ENCODE data around the gene DLG5. TPM values are rescaled to one million over a fixed set of nuclear protein-coding genes. Genes with fewer than 3 reads are reported as not detected.

The DLG5 gene
- total and polyA plus RNA-seq, 10 of the 15 experiments (the other 5 are each of a cell fraction or from before 2014, with no cell fraction given), result 0.18 to 6.6 (median 2.7) TPM

DNA sequence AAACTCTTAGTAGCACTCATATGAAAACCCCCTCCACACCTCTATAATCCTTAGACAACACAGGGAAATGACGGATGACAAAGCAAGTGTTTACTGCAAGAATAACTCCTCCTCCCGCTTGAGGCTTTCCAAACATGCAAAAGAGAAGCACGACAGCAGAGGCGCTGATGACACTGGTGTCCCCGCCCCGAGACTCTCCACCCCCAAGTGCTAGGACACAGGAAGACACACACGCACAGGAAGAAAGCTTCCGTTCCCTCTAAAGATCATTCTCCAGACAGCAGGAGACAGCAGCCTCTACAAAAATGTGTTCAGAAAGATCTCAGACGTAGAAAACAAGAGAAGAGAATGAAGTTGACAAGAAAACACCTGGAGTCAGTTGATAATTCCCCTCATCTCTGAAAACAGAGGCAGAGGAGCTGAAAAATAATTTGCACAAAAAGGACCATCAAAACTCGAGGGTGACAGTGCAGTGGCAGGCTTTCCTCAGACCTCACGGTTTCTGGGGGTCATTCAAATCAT is 90.2 kb downstream of the DLG5 start:
- no peaks in the 10 kb centered on the region for H3K9me3 ChIP-seq (replicated peaks; ENCODE audit: control insufficient read depth, insufficient read depth, low read length)
- WGBS (ENCODE audit: insufficient coverage, insufficient replicate concordance, low lambda C conversion rate, missing lambda C conversion rate), result 1% methylated on average over 11 of the region's 11 CpGs
- peak overlapping the region; percentile 57 for H3K27ac ChIP-seq (ENCODE audit: control insufficient read depth, insufficient read depth)
- ChIA-PET CTCF (interaction anchor here (0.9 to 8.0 kb wide), 10 partner anchors 11 to 662 kb away, joined by 3 to 175 read pairs (median 4); no protein-coding TSS in a partner anchor), SMC1A (ENCODE audit: uncharacterized antibody, unreplicated experiment) (interaction anchor here (0.7 to 3.8 kb wide), 8 partner anchors 8 to 193 kb away, joined by 3 to 34 read pairs (median 4); no protein-coding TSS in a partner anchor), POLR2A (interaction anchor here (0.7 to 1.2 kb wide), 2 partner anchors 11 to 252 kb away, joined by 4 to 5 read pairs; no protein-coding TSS in a partner anchor), RAD21 (ENCODE audit: unreplicated experiment) (interaction anchor here (1.0 to 3.6 kb wide), 4 partner anchors 22 to 193 kb away, joined by 3 to 20 read pairs (median 8); no protein-coding TSS in a partner anchor)
- intact Hi-C loops (cut with micrococcal nuclease; ENCODE audit: unreplicated experiment) (loop anchor here (5.0 kb wide), 1 partner anchor 669 kb away; no protein-coding TSS in a partner anchor), in situ Hi-C loops (cut with MboI) (loop anchor here (5.0 kb wide), 1 partner anchor 119 kb away; no protein-coding TSS in a partner anchor)
- peak overlapping the region; percentile 27 for H3K4me3 ChIP-seq
- FAIRE-seq (peak; percentile 72), ATAC-seq (peak; percentile 80), DNase-seq (ENCODE audit: low read depth, low spot score) (peak; percentile 66)
- H4K20me1 ChIP-seq (ENCODE audit: control insufficient read depth, insufficient read depth), result no peaks in the 10 kb centered on the region
- H3K9ac ChIP-seq (ENCODE audit: control insufficient read depth, insufficient read depth, low read length), result no peak overlapping the region
- peaks cover 0 to 2% of the 10 kb centered on the region in 2 experiments; a peak in 2 of 4 replicates for H3K36me3 ChIP-seq (ENCODE audit: control insufficient read depth in 2 of 2, insufficient read depth in 2 of 2, low read length in 1 of 2)
- H3K79me2 ChIP-seq (ENCODE audit: control insufficient read depth, insufficient read depth, low read length), result no peaks in the 10 kb centered on the region
- H3K4me2 ChIP-seq (ENCODE audit: control insufficient read depth, insufficient read depth), result no peak overlapping the region
- BruUV-seq (replicated peaks), result no TSS peak
- H3K4me1 ChIP-seq (ENCODE audit: control insufficient read depth, insufficient read depth, low read length), result peaks cover 11% of the 10 kb centered on the region
- no peaks in the 10 kb centered on the region for H3K27me3 ChIP-seq (replicated peaks in 1 of 2; ENCODE audit: control insufficient read depth in 2 of 2, insufficient read depth in 2 of 2, low read length in 1 of 2)
- peak overlapping the region; percentile 26 for H2AFZ ChIP-seq (ENCODE audit: control insufficient read depth, low read depth, low read length)
- no peak for TF ChIP-seq MYC (IDR thresholded peaks at IDR 0.05; ENCODE audit: insufficient read depth, insufficient read length, insufficient replicate concordance, low read length, severe bottlenecking)
- TF ChIP-seq PAX5 (IDR thresholded peaks at IDR 0.05; ENCODE audit: borderline replicate concordance, low read depth, low read length), result no peak
- TF ChIP-seq NRF1 (conservative IDR thresholded peaks at IDR 0.05; ENCODE audit: low read depth, low read length), result no peak
- TF ChIP-seq, protein P1, sequence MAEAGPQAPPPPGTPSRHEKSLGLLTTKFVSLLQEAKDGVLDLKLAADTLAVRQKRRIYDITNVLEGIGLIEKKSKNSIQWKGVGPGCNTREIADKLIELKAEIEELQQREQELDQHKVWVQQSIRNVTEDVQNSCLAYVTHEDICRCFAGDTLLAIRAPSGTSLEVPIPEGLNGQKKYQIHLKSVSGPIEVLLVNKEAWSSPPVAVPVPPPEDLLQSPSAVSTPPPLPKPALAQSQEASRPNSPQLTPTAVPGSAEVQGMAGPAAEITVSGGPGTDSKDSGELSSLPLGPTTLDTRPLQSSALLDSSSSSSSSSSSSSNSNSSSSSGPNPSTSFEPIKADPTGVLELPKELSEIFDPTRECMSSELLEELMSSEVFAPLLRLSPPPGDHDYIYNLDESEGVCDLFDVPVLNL (IDR thresholded peaks at IDR 0.05; ENCODE audit: low read depth, low read length), result no peak
- TF ChIP-seq RB1 (IDR thresholded peaks at IDR 0.05; ENCODE audit: borderline replicate concordance), result no peak
- TF ChIP-seq, protein P2, sequence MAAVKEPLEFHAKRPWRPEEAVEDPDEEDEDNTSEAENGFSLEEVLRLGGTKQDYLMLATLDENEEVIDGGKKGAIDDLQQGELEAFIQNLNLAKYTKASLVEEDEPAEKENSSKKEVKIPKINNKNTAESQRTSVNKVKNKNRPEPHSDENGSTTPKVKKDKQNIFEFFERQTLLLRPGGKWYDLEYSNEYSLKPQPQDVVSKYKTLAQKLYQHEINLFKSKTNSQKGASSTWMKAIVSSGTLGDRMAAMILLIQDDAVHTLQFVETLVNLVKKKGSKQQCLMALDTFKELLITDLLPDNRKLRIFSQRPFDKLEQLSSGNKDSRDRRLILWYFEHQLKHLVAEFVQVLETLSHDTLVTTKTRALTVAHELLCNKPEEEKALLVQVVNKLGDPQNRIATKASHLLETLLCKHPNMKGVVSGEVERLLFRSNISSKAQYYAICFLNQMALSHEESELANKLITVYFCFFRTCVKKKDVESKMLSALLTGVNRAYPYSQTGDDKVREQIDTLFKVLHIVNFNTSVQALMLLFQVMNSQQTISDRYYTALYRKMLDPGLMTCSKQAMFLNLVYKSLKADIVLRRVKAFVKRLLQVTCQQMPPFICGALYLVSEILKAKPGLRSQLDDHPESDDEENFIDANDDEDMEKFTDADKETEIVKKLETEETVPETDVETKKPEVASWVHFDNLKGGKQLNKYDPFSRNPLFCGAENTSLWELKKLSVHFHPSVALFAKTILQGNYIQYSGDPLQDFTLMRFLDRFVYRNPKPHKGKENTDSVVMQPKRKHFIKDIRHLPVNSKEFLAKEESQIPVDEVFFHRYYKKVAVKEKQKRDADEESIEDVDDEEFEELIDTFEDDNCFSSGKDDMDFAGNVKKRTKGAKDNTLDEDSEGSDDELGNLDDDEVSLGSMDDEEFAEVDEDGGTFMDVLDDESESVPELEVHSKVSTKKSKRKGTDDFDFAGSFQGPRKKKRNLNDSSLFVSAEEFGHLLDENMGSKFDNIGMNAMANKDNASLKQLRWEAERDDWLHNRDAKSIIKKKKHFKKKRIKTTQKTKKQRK (IDR thresholded peaks at IDR 0.05; ENCODE audit: low read depth, low read length), result no peak
- TF ChIP-seq ZZZ3 (IDR thresholded peaks at IDR 0.05; ENCODE audit: control insufficient read depth, insufficient read length, low read depth), result no peak
- TF ChIP-seq RAD51 (IDR thresholded peaks at IDR 0.05), result no peak
- TF ChIP-seq SREBF2 (IDR thresholded peaks at IDR 0.05; ENCODE audit: low read length), result no peak
- no peak for TF ChIP-seq TCF3 (IDR thresholded peaks at IDR 0.05; ENCODE audit: borderline replicate concordance, insufficient read depth, low read depth, low read length)
- no peak for TF ChIP-seq ZNF384 (IDR thresholded peaks at IDR 0.05; ENCODE audit: borderline replicate concordance, low read depth, low read length)
- TF ChIP-seq, protein P3, sequence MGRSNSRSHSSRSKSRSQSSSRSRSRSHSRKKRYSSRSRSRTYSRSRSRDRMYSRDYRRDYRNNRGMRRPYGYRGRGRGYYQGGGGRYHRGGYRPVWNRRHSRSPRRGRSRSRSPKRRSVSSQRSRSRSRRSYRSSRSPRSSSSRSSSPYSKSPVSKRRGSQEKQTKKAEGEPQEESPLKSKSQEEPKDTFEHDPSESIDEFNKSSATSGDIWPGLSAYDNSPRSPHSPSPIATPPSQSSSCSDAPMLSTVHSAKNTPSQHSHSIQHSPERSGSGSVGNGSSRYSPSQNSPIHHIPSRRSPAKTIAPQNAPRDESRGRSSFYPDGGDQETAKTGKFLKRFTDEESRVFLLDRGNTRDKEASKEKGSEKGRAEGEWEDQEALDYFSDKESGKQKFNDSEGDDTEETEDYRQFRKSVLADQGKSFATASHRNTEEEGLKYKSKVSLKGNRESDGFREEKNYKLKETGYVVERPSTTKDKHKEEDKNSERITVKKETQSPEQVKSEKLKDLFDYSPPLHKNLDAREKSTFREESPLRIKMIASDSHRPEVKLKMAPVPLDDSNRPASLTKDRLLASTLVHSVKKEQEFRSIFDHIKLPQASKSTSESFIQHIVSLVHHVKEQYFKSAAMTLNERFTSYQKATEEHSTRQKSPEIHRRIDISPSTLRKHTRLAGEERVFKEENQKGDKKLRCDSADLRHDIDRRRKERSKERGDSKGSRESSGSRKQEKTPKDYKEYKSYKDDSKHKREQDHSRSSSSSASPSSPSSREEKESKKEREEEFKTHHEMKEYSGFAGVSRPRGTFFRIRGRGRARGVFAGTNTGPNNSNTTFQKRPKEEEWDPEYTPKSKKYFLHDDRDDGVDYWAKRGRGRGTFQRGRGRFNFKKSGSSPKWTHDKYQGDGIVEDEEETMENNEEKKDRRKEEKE (IDR thresholded peaks at IDR 0.05), result no peak
- no peak for TF ChIP-seq MEF2A (IDR thresholded peaks at IDR 0.05; ENCODE audit: insufficient read depth, low read depth, low read length)
- no peak for TF ChIP-seq BACH1 (IDR thresholded peaks at IDR 0.05; ENCODE audit: borderline replicate concordance)
